GM20000 (cell line): Measurements from ENCODE around the gene ISCA2.

Experiments used
- DNase-seq: peaks from one replicate; pipeline ENCODE4 v3.0.0; 2012; ENCODE audit warnings: low spot score
- CTCF ChIP-seq: IDR thresholded peaks from 2 replicates; pipeline ENCODE4 v1.5.1; 2012; ENCODE audit warnings: mild to moderate bottlenecking, control low read depth; ENCODE audit errors: extremely low read depth, missing control alignments

The ISCA2 gene

GRCh38 chr14:74504412-74504811, 10.8 kb downstream of the ISCA2 start:
- no peak for TF ChIP-seq CTCF
- no peak for DNase-seq

DNA sequence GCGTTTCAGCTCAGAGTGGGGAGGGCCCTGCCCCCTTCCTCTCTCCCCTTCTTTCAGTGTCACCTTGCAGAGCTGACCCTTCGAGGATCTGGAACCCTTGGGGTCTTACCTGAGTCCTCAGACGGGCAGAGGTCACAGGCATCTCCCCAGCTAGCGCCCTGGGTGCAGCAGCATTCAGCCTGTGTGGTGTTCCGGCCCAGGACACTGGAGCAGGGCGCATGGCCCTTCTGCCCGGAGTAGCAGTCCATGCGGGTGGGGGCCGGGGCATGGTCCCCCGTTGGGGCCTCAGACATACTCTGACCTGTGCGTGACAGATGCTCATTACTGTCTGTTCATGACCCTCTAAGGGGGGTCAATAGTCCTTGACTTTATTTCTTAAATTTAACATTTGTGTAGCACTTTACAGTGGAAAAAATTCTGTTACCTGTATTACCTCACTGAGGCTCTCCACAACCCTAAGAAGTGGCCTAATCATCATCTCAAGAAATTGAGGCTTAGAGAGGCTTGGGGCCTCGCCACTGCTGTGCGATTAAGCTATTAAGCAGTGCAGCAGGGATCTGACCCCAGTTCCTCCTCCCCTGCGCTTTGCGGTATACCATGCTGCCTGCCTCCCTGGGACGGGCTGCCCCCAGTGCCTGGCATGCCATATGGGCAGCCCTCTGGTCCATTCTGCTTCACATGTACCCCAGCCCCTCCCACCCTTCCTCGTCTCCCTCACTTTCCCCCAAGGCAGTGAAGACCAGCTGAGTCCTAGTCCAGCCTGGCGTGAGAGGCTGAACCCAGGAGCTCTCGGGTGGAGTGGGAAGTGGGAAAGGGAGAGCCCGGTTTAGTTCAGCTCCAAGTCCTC, 11.5 kb downstream of the ISCA2 start:
- no peak for TF ChIP-seq CTCF
- no peak for DNase-seq

DNA sequence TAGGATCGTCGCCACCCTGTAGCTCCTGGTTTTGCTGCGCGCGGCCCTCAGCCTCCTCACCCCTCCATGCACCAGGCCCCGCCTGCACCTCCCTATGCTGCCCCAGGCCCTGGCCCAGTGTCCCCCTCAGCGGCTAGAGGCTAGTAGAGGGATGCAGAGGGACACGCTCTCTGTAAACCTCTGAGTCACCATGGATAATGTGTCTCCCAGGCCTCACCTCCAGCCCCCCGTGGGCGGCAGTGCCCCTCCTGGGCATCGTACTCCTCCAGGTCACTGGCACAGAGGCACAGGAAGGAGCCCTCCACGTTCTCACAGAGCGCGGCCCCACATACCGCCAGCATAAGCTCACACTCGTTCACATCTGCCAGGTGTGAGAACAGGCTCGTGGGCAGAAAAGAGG, 12.3 kb downstream of the ISCA2 start:
- no peak for TF ChIP-seq CTCF
- DNase-seq, result no peak

GRCh38 chr14:74506411-74506851, 12.9 kb downstream of the ISCA2 start:
- no peak for DNase-seq
- no peak for TF ChIP-seq CTCF

GRCh38 chr14:74507085-74507484, 13.5 kb downstream of the ISCA2 start:
- TF ChIP-seq CTCF, result no peak

DNA sequence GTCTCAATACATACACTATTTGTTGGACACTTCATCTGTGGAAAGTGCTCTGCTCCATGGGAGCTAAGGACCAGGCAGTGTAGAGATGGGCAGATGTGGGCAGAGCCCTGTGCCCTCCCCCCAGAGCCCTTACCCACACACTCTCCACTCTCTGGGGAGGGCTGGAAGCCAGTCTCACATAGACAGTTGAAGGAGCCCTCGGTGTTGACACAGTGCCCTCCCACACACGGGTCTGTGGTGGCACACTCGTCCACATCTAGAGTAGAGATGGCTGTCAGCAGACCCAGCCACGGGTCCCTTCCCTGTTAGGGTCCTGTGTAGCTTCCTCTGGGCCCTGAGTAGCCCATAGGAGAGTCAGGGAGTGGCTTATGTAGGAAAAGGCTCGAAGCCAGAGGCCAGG, 14.3 kb downstream of the ISCA2 start:
- no peak for DNase-seq
- no peak for TF ChIP-seq CTCF

More at GRCh38 chr14:74507085-74507484, 13.5 kb downstream of the ISCA2 start:
- no peak for DNase-seq

DNA sequence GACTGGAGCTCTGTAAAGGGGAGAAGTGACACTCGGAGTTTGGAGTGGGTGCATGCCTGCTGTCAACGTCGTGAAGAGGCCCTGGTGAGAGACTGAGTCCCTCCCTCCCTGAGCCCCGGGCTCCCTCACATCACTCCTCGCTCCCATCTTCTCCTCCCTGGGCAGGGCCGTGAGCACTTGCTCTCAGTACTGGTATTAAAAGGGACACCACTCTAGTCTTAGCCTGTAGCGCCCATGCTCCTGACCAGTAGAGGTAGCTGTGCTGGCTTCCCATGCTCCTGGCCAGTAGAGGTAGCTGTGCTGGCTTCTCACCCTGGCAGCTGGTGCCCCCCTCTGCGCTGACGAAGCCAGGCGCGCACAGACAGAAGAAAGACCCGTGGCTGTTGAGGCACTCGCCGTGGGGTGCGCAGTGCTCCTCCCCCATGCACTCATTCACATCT, 14.7 kb downstream of the ISCA2 start:
- TF ChIP-seq CTCF, result no peak
- DNase-seq, result no peak
